ENCODE results near the gene PHYKPL.

- TF ChIP-seq, protein P1, sequence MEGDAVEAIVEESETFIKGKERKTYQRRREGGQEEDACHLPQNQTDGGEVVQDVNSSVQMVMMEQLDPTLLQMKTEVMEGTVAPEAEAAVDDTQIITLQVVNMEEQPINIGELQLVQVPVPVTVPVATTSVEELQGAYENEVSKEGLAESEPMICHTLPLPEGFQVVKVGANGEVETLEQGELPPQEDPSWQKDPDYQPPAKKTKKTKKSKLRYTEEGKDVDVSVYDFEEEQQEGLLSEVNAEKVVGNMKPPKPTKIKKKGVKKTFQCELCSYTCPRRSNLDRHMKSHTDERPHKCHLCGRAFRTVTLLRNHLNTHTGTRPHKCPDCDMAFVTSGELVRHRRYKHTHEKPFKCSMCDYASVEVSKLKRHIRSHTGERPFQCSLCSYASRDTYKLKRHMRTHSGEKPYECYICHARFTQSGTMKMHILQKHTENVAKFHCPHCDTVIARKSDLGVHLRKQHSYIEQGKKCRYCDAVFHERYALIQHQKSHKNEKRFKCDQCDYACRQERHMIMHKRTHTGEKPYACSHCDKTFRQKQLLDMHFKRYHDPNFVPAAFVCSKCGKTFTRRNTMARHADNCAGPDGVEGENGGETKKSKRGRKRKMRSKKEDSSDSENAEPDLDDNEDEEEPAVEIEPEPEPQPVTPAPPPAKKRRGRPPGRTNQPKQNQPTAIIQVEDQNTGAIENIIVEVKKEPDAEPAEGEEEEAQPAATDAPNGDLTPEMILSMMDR (IDR thresholded peaks at IDR 0.05; ENCODE audit: insufficient read depth, low read length): no peak
- TF ChIP-seq POLR2AphosphoS5 (IDR thresholded peaks at IDR 0.05; ENCODE audit: low read depth) (no peak), SPI1 (IDR thresholded peaks at IDR 0.05; ENCODE audit: borderline replicate concordance, low read depth) (no peak), REST (IDR thresholded peaks at IDR 0.05; ENCODE audit: insufficient replicate concordance, low read depth) (no peak)
These were observed 40.4 kb downstream of the PHYKPL start for GRCh38 chr5:178192244-178192643.
